ENCODE measurements around the gene POTEE. TPM values are rescaled to one million over a fixed set of nuclear protein-coding genes. Genes with fewer than 3 reads are reported as not detected.

POTEE gene
- total RNA-seq, 2 donors from 2014 or later: 0.12 to 0.22 TPM

Other genes with a start within 250 kb of the POTEE start
- 10 to 100 TPM; 83.6 to 96.3 TPM for gene FAM168B, start 116.1 kb upstream of the POTEE start, total RNA-seq
- gene PLEKHB2, start 104.2 kb upstream of the POTEE start, total RNA-seq: 100 to 1,000 TPM in 1 of 2 donors, 10 to 100 TPM in 1; 73.8 to 150 TPM
- 1 to 10 TPM; 2.9 to 4.0 TPM for gene RAB6D, start 154.6 kb downstream of the POTEE start, total RNA-seq

Data from left colon (tissue), 2 donors.